ENCODE results near the gene SMG5. TPM values are rescaled to one million over a fixed set of nuclear protein-coding genes. Genes with fewer than 3 reads are reported as not detected.

The SMG5 gene
- total RNA-seq, 2 experiments from 2014 or later: 51.6 to 56.1 TPM

- H3K36me3 Mint-ChIP-seq (ENCODE audit: low read depth): peaks cover 30% of the 10 kb centered on the region
- Histone ChIP-seq H3K4me1 (ENCODE audit: insufficient read depth, low read length) (peaks cover 30% of the 10 kb centered on the region), H3K36me3 (ENCODE audit: insufficient read depth, low read length) (peaks cover 15% of the 10 kb centered on the region), H3K27ac (ENCODE audit: low read depth in 1 of 2, low read length in 2 of 2) (no peak overlapping the region), H3K9me3 (ENCODE audit: control insufficient read depth in 1 of 2, insufficient read depth in 1 of 2, low read length in 2 of 2) (no peaks in the 10 kb centered on the region), H3K27me3 (ENCODE audit: control insufficient read depth in 1 of 2, insufficient read depth in 2 of 2, low read length in 2 of 2) (no peaks in the 10 kb centered on the region), H3K4me3 (ENCODE audit: low read length) (no peak overlapping the region)
- TF ChIP-seq, protein P1, sequence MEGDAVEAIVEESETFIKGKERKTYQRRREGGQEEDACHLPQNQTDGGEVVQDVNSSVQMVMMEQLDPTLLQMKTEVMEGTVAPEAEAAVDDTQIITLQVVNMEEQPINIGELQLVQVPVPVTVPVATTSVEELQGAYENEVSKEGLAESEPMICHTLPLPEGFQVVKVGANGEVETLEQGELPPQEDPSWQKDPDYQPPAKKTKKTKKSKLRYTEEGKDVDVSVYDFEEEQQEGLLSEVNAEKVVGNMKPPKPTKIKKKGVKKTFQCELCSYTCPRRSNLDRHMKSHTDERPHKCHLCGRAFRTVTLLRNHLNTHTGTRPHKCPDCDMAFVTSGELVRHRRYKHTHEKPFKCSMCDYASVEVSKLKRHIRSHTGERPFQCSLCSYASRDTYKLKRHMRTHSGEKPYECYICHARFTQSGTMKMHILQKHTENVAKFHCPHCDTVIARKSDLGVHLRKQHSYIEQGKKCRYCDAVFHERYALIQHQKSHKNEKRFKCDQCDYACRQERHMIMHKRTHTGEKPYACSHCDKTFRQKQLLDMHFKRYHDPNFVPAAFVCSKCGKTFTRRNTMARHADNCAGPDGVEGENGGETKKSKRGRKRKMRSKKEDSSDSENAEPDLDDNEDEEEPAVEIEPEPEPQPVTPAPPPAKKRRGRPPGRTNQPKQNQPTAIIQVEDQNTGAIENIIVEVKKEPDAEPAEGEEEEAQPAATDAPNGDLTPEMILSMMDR (IDR thresholded peaks at IDR 0.05): no peak
- POLR2A ChIA-PET: no interaction called here
- intact Hi-C loops (cut with DNase I, micrococcal nuclease): no loop called here
- ATAC-seq (ENCODE audit: poor library complexity) (no peak), DNase-seq (no peak)
- no peaks in the 10 kb centered on the region for H3K9me3 Mint-ChIP-seq
- H3K4me1 Mint-ChIP-seq (ENCODE audit: low read depth): peaks cover 31% of the 10 kb centered on the region
- H3K27me3 Mint-ChIP-seq: no peaks in the 10 kb centered on the region
- CTCF ChIA-PET: interaction anchor here (0.6 kb wide), 1 partner anchor 9 kb away, joined by 4 read pairs; no protein-coding TSS in a partner anchor
- no peak overlapping the region for H3K27ac Mint-ChIP-seq
- peak overlapping the region; percentile 38 for H3K4me3 Mint-ChIP-seq
Measured at GRCh38 chr1:156286061-156286460, 3.4 kb upstream of the SMG5 start.

DNA sequence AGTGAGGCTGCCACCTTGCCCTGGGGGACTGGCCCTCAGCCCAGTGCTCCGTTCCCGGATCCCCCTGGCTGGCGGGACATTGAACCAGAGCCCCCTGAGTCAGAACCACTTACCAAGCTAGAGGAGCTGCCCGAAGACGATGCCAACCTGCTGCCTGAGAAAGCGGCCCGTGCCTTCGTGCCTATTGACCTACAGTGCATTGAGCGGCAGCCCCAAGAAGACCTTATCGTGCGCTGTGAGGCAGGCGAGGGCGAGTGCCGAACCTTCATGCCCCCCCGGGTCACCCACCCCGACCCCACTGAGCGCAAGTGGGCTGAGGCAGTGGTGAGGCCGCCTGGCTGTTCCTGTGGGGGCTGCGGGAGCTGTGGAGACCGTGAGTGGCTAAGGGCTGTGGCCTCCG lies 2.8 kb upstream of the SMG5 start:
- POLR2A ChIA-PET: no interaction called here
- no peaks in the 10 kb centered on the region for H3K27me3 Mint-ChIP-seq
- Histone ChIP-seq H3K9me3 (ENCODE audit: control insufficient read depth in 1 of 2, insufficient read depth in 1 of 2, low read length in 2 of 2) (no peaks in the 10 kb centered on the region), H3K36me3 (ENCODE audit: insufficient read depth, low read length) (peaks cover 15% of the 10 kb centered on the region), H3K4me3 (ENCODE audit: low read length) (no peak overlapping the region), H3K27ac (ENCODE audit: low read depth in 1 of 2, low read length in 2 of 2) (no peak overlapping the region), H3K4me1 (ENCODE audit: insufficient read depth, low read length) (peaks cover 32% of the 10 kb centered on the region), H3K27me3 (ENCODE audit: control insufficient read depth in 1 of 2, insufficient read depth in 2 of 2, low read length in 2 of 2) (no peaks in the 10 kb centered on the region)
- H3K4me3 Mint-ChIP-seq: no peak overlapping the region
- peaks cover 37% of the 10 kb centered on the region for H3K4me1 Mint-ChIP-seq (ENCODE audit: low read depth)
- intact Hi-C loops (cut with DNase I, micrococcal nuclease): no loop called here
- TF ChIP-seq, protein P1 (IDR thresholded peaks at IDR 0.05): no peak
- peaks cover 27% of the 10 kb centered on the region for H3K36me3 Mint-ChIP-seq (ENCODE audit: low read depth)
- H3K9me3 Mint-ChIP-seq: no peaks in the 10 kb centered on the region
- no peak overlapping the region for H3K27ac Mint-ChIP-seq
- DNase-seq (no peak), ATAC-seq (ENCODE audit: poor library complexity) (no peak)
- CTCF ChIA-PET: no interaction called here

DNA sequence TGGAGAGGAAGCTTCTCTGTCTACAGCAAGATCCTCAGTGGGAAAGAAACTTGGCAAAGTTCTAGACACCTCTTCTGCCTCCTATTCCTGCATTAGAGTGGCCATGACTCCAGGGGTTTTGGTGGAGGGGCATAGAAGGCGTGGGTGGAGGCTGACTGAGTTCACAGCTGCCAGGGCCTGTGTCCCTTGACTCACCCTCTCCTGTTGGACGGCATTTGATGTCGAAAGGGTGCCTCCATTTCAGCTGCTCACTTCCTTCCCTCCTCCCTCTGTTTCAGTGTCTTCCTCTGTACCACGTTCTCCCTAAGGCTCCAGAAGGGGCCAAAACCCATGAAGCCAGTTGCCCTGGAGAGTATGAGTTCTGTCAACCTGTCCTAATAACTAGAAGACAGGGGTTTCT lies 2.1 kb upstream of the SMG5 start:
- no peak for ATAC-seq (ENCODE audit: poor library complexity)
- no peaks in the 10 kb centered on the region for H3K9me3 ChIP-seq (ENCODE audit: control insufficient read depth in 1 of 2, insufficient read depth in 1 of 2, low read length in 2 of 2)
- Mint-ChIP-seq H3K4me3 (no peak overlapping the region), H3K27me3 (no peaks in the 10 kb centered on the region), H3K27ac (no peak overlapping the region), H3K36me3 (ENCODE audit: low read depth) (peaks cover 25% of the 10 kb centered on the region), H3K9me3 (no peaks in the 10 kb centered on the region), H3K4me1 (ENCODE audit: low read depth) (peaks cover 44% of the 10 kb centered on the region)
- no peak overlapping the region for H3K4me3 ChIP-seq (ENCODE audit: low read length)
- ChIA-PET POLR2A (interaction anchor here (3.1 kb wide), 1 partner anchor 53 kb away, joined by 17 read pairs; the partner anchor contains the start of genes CCT3 and TSACC), CTCF (no interaction called here)
- H3K27me3 ChIP-seq (ENCODE audit: control insufficient read depth in 1 of 2, insufficient read depth in 2 of 2, low read length in 2 of 2): no peaks in the 10 kb centered on the region
- H3K36me3 ChIP-seq (ENCODE audit: insufficient read depth, low read length): peaks cover 15% of the 10 kb centered on the region
- H3K27ac ChIP-seq (ENCODE audit: low read depth in 1 of 2, low read length in 2 of 2): no peak overlapping the region
- peak in 1 of 14 experiments; percentile 34 for DNase-seq
- TF ChIP-seq, protein P1 (IDR thresholded peaks at IDR 0.05): no peak
- peaks cover 36% of the 10 kb centered on the region for H3K4me1 ChIP-seq (ENCODE audit: insufficient read depth, low read length)
- intact Hi-C loops (cut with DNase I, micrococcal nuclease): loop anchor here in 1 of 2 experiments (5.0 kb wide), 2 partner anchors 92 to 458 kb away; partner anchors contain the start of genes MRPL24 and SLC25A44

All from CD4-positive, alpha-beta T cell (primary cell).